Measurements from ENCODE around the gene ALDH5A1.

The ALDH5A1 gene

GRCh38 chr6:24494821-24495795 lies at the start of gene ALDH5A1:
Gene ALDH5A1, plus strand, starts transcription at chr6:24494969. Its CDS starts 28 bp downstream, at chr6:24494997.
- peak; percentile 87 for DNase-seq

DNA sequence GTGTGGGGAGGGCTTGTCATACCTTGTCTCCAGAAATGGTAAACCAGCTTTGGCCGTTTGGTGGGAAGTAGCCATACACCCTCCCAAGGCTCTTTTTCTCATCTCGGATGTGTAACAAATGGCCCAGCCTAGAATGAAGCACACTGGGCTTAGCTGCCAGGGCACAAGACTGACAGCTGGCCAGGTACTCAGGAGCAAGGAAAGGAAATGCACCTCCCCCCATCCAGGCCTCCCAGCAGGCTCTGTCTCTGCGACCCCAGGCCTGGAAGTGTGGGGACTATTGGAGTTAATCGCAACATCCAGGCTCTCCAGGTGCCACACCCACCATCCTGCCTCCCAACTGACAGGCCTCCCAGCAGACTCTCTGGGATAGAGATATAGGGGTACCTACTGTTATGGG lies 49.1 kb upstream of the ALDH5A1 start:
- DNase-seq = no peak

DNA sequence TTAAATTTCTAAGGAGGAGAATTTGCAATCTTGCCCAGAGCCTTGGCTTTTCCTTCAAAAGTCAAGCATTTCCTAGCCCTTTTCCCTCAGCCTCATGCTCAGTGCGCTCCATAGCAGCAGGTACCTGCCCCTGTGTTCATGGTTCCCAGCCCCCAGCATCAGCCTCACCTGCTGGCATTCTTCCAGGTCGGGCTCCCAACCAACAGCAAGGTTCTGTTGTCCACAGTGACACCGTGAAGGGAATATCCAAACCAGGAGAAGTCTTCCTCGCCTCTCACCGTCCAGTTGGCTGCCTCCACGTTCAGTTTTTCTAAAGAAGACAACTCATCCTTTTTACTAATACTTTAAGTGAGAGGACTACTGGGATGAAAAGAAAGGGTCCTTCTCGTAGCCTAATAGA lies 48.1 kb upstream of the ALDH5A1 start:
- no peak for DNase-seq

DNA sequence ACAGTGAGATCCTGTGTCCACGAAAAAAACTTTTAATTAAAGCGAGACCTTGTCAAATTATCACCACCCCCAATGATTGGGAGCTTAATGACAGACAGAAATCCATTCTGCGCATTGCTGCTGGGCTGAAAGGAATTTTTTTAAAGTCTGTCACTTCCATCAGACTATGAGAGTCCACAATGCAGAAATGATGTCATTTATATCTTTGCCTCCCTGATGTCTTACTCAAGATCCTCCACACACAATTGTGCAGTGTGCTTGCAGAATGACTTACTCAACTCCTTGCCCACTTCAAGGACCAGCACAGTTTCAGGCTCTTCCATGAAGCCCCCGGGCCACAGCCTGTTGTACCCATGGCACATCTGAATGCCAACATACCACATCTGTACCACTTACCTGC lies 46.4 kb upstream of the ALDH5A1 start:
- no peak for DNase-seq

DNA sequence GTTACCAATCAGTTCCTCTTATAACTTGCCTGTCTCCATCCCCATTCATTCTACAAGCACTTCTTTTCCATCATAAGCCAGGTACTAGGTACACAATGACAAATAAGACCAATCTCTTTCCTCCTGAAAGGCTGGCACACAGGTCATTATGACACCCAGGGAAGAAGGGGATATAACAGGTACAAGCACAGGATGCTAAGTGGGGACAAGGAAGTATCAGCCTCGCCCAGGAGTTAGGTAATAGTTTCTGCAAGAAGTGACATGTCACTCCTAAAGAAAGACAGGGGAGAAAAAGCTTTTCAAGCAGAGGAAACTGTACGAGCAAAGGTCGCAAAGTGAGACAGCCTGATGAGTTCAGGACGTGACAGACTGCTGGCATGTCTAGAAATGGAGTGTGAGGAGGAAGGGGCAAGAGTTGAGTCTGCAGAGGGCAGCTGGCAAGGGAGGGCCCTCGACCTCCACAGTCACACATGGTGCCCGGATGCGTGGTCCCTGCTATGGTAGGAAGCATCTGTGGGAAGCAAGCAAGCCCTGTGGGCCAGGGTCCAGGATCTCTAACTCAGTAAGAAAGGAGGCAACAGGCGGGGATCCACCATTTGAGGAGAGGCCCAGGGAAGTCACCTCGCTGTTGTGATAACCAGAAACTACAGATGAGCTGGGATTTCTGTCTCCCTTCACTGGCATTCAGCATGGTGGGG lies 45.8 kb upstream of the ALDH5A1 start:
- DNase-seq = no peak

- no peak for DNase-seq
Observed at GRCh38 chr6:24451581-24452388, 43.0 kb upstream of the ALDH5A1 start.

DNA sequence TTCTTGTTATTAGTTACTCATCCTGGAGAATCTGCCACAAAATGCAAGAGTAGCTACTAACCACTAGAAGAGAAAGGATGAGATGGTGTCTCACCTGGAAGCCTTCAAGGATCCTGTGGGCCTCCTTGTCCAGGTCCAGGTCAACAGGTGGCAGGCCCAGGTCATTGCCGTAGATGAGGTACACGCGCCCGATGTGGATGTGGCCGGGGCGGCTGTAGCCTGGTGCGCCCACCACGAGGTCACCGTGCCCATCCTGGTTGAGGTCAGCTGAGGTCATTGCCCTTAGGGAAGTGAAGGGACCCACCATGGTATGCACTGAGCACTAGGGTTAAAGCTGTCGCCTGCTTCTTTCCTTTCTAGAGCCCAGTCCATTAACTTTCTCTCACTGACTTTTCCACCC lies 40.8 kb upstream of the ALDH5A1 start:
- DNase-seq = no peak

- no peak for DNase-seq
Observed at GRCh38 chr6:24454452-24454851, 40.3 kb upstream of the ALDH5A1 start.

DNA sequence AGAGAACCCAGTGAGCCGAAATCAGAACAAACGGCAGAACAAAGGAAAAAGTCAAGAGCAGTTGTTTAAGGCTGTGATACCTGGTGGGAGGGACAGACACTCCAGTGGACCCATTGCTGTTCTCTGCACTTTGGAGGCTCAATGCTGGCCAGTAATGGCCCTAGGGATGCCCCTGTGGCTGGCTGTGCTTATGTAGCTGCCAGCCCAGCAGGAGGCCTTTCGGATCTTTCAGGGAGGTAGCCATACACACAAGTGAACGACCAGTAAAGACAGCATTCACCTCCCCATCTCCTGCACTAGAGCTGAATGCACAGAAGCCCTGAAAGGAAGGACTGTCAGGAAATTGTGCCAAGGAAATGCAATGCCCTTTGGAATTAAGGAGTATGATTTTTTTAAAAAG lies 39.7 kb upstream of the ALDH5A1 start:
- no peak for DNase-seq

DNA sequence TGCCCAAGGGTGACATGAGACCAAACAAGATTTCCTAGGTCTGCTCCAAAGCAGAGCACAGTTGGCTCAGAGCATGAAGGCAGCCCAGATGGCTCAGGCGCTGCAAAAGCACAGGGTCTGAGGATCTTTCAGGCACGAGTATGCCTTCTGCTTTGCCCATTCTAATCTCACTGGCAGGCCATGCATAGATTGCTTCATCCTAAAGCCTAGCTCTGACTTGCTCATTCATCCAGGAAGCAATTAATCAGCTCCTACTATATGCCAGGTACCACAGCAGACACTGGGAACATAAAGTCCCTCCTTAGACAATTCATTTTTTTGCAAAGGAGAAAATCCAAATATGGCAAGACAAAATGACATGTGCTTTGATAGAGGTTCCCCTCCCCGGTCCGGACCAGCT lies 36.6 kb upstream of the ALDH5A1 start:
- DNase-seq = no peak

- DNase-seq = no peak
Observed at GRCh38 chr6:24458941-24459340, 35.8 kb upstream of the ALDH5A1 start.

DNA sequence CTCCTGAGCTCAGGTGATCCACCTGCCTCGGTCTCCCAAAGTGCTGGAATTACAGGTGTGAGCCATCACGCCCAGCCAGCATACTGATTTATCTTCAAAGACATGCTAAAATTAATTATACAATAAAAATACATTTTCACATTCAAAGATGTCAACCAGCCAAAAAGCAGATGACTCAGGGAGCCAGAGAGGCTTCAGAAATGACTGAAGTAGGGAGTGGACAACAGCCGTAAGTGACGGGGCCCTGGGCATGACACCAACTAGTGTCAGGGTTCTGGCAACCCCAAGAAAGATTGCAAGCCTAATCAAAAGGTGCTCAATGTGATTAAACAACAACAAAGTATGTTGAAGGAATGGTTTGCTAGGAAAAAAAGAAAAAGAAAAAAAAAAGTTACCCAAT lies 33.8 kb upstream of the ALDH5A1 start:
- DNase-seq = no peak

DNA sequence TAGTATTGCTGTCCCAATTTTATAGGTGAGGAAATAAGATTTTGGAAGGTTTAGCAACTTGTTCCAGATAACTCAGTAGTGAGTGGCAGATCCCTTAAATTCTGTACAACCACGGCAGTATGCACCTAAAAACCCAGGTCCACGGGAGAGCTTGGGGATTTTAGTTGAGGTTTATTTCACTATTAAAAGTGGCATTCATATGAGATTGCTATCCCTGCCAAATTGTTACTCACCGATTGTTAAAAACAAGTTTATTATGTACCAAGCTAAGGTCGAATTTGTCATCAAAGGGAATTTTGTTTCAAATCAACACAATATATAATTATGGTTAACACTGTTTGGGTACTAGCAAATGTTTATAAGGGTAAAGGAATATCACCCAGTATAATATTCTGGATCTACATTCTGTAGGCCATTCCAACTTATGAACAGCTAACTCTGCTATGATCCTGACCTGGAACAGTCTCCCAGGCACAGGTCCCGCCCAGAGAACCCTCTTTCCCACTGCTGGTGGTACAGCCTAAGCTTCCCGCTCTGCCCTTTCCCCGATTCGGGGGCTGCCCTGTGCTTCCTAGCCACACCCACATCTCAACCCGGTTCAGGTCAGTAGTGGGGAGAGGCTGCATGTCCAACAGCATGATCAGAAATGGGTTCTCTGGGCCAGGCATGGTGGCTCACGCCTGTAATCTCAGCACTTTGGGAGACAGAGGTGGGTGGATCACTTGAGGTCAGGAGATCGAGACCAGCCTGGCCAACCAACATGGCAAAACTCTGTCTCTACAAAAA lies 30.3 kb upstream of the ALDH5A1 start:
- DNase-seq = no peak

GRCh38 chr6:24469811-24470210 lies 25.0 kb upstream of the ALDH5A1 start:
- no peak for DNase-seq

- no peak for DNase-seq
Observed at GRCh38 chr6:24472181-24472580, 22.6 kb upstream of the ALDH5A1 start.

- DNase-seq = no peak
Observed at GRCh38 chr6:24476631-24477030, 18.1 kb upstream of the ALDH5A1 start.

GRCh38 chr6:24477070-24477469 lies 17.7 kb upstream of the ALDH5A1 start:
- no peak for DNase-seq

- no peak for DNase-seq
Observed at GRCh38 chr6:24478903-24479302, 15.9 kb upstream of the ALDH5A1 start.

DNA sequence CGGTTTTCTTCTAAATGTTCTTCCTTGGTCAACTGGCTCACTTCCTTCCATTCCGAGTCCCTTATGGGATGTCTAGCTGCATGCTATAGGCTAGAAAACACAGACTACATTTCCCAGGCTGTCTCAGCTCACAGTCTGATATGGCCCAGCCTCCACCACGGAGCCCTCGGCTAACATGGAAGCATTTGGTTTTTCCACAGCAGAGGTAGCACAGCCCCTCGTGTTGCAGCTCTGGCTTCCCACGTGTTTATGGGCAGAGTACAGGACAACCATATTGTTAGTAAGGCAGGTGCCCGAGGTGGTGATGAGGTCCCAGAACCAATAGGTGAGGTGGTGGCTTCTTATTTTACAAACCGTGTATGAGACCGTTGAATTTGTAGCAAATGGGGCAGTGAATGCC lies 14.1 kb upstream of the ALDH5A1 start:
- no peak for DNase-seq

DNA sequence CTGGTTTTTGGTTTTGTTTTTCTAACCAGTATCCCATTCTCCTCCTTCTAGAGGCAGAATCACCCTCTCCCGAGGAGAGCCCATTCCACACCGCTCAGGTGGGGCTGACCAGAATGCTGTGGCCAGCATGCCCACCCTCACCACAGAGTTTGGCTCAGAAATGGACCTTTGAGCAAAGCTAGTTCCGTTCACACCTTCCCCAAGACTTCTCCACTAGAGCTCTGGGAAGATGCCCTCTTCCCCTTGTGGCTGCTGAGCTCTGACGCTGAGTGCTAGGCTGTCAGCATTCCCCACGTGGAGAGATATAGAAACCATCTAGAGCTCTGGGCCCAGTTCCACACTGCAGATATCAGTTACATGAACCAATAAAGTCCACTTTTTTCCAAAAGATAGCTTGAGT lies 13.3 kb upstream of the ALDH5A1 start:
- DNase-seq = no peak

DNA sequence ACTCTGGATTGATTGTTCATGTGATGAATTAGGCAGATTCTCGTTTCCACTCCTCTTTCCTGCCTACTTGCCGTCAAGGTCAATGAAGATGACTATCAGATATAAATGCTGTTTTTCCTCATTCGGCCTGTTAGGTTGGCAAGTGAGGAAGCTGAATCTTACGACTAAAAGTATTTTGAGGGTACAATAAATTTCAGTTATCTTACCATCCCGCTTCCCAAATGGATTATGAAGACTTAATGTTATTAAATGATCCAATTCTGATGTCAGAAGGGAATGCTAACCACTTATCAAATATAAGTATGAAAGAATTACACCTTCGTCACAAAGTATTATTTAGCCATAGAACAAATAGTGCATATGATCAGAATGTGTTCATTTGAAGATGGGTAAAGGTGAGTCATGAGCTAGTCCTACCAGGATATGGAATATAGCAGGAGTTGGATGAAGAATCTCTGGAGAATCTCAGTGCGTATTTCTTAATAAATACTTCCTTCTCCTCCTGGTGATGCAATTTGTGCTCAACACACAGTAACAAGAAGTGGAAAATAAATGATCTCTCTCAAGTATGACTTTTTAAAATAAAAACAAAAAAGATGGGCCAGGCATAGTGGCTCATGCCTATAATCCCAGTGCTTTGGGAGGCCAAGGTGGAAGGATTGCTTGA lies 10.0 kb upstream of the ALDH5A1 start:
- DNase-seq = no peak

DNA sequence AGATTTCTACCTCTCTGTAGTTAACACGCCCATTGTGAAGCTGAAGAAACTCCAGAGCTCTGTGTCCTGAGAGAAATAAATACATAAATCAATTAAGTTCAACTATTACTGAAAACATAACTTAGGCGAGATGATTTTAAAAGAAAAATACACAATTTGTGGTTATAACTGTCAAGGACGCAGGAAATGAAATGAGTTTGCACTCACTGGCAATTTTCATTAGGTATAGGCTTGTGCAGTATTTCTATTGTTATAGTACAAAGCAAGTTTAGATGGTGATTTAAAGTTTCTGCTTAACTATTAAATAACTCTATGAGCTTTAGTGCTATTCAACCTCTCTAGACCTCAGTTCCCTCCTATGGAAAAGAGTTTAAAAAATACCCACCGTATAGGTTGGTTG lies 8.7 kb upstream of the ALDH5A1 start:
- DNase-seq = no peak
